C4-2B (cell line): Measurements from ENCODE around the gene FAM131B.

ENCODE experiments used
- CTCF ChIP-seq: fragments of 450-650 bp; conservative IDR thresholded peaks from 2 replicates; pipeline ENCODE4 v1.5.1; 2017; ENCODE audit warnings: mild to moderate bottlenecking
- ZFX ChIP-seq: fragments of 450-650 bp; IDR thresholded peaks from 2 replicates; pipeline ENCODE4 v1.6.1; 2017

- TF ChIP-seq CTCF (no peak), ZFX (no peak)
Observed at GRCh38 chr7:143360788-143361551, 1.5 kb downstream of the FAM131B start.
